A549 (cell line): ENCODE data around the gene HAUS1. TPM values are rescaled to one million over a fixed set of nuclear protein-coding genes. Genes with fewer than 3 reads are reported as not detected.

ENCODE experiments used
- ATAC-seq, 2 experiments: fragments of 200-7000 bp in 1 of 2; fragments of >200 bp in 1 of 2; cut with Nextera tagmentation in 1 of 2; cut with Tn5 transposase in 1 of 2; 3 replicates each; pipeline versions ENCODE4 v1.8.0 to v1.9.1; 2018 to 2020; ENCODE audit warnings: mild to moderate bottlenecking in 1 of 2, moderate library complexity in 1 of 2
- CTCF ChIA-PET: fragments of 300-600 bp; sonication (Branson Sonifier 250); formaldehyde crosslinking; extraction: SDS; loops from one replicate; lab custom pipeline; 2021; ENCODE audit warnings: antibody characterized with exemption, inconsistent platforms; lab: Yijun Ruan, JAX
- POLR2A ChIA-PET: fragments of 350-600 bp; formaldehyde crosslinking; extraction: SDS; loops from one replicate; lab custom pipeline; 2021; ENCODE audit warnings: antibody characterized with exemption, inconsistent platforms; lab: Yijun Ruan, JAX
- DNase-seq, 2 experiments: peaks; one replicate each; pipeline versions ENCODE4 v3.0.0 to v3.0.0-alpha.2; 2011 to 2016; ENCODE audit warnings: low read depth in 1 of 2, low spot score in 1 of 2
- FAIRE-seq: peaks from 2 replicates; lab custom pipeline; 2011; peaks lifted over from hg19 to GRCh38; lab: Jason Lieb, UNC
- H3K27ac ChIP-seq, 2 experiments: fragments of >200 bp; sonication (Bioruptor Twin); formaldehyde crosslinking; 3 replicates each; pipeline ENCODE4 v1.5.1; 2016 to 2017
- H3K4me1 ChIP-seq: fragments of >200 bp; sonication (Bioruptor Twin); formaldehyde crosslinking; 3 replicates; pipeline ENCODE4 v1.6.1; 2016
- H3K4me2 ChIP-seq: fragments of >200 bp; sonication (Bioruptor Twin); formaldehyde crosslinking; 3 replicates; pipeline ENCODE4 v1.6.1; 2016
- H3K4me3 ChIP-seq: fragments of >200 bp; sonication (Bioruptor Twin); formaldehyde crosslinking; 3 replicates; pipeline ENCODE4 v1.5.1; 2016
- H3K9me3 ChIP-seq: fragments of >200 bp; sonication (Bioruptor Twin); formaldehyde crosslinking; 3 replicates; pipeline ENCODE4 v1.6.1; 2016
- ATOH8 ChIP-seq: fragments of 250-450 bp; sonication (Bioruptor Pico); IDR thresholded peaks from 2 replicates; pipeline ENCODE4 v1.5.0; 2020; ENCODE audit warnings: low read depth, mild to moderate bottlenecking, moderate library complexity
- BCL3 ChIP-seq: fragments of >200 bp; sonication (Bioruptor Twin); formaldehyde crosslinking; IDR thresholded peaks from 3 replicates; pipeline ENCODE4 v1.6.1; 2016
- CBX2 ChIP-seq: fragments of 200-600 bp; sonication (generic); IDR thresholded peaks from 2 replicates; pipeline ENCODE4 v1.6.1; 2016; ENCODE audit warnings: low read depth, mild to moderate bottlenecking, borderline replicate concordance
- CBX8 ChIP-seq: fragments of 200-600 bp; sonication (generic); IDR thresholded peaks from 2 replicates; pipeline ENCODE4 v1.6.1; 2016
- CHD4 ChIP-seq: fragments of 200-600 bp; sonication (generic); IDR thresholded peaks from 2 replicates; pipeline ENCODE4 v1.6.1; 2016; ENCODE audit warnings: antibody characterized with exemption, mild to moderate bottlenecking, borderline replicate concordance
- E2F6 ChIP-seq: IDR thresholded peaks from 2 replicates; pipeline ENCODE4 v1.6.1; 2012; ENCODE audit warnings: low read depth, borderline replicate concordance
- EHF ChIP-seq: fragments of 250-450 bp; sonication (Bioruptor Pico); IDR thresholded peaks from 2 replicates; pipeline ENCODE4 v1.5.0; 2020; ENCODE audit warnings: mild to moderate bottlenecking
- EHMT2 ChIP-seq: fragments of 200-600 bp; sonication (generic); IDR thresholded peaks from 2 replicates; pipeline ENCODE4 v1.6.1; 2016; ENCODE audit warnings: antibody characterized with exemption, low read depth, mild to moderate bottlenecking, moderate library complexity
- EP300 ChIP-seq, 2 experiments: fragments of >200 bp; sonication (Bioruptor Twin); formaldehyde crosslinking; IDR thresholded peaks; 2 replicates in 1 of 2; 3 replicates in 1 of 2; pipeline ENCODE4 v1.6.1; 2016 to 2017
- ESRRA ChIP-seq: fragments of 150-350 bp; IDR thresholded peaks from 2 replicates; pipeline ENCODE4 v1.6.1; 2014; ENCODE audit warnings: mild to moderate bottlenecking, low read length, borderline replicate concordance
- HDAC2 ChIP-seq: fragments of 200-600 bp; sonication (generic); IDR thresholded peaks from 2 replicates; pipeline ENCODE4 v1.6.1; 2016
- HOXB5 ChIP-seq: fragments of 250-450 bp; sonication (Bioruptor Pico); IDR thresholded peaks from 2 replicates; pipeline ENCODE4 v1.5.0; 2020; ENCODE audit warnings: mild to moderate bottlenecking, moderate library complexity
- KDM1A ChIP-seq: fragments of 200-600 bp; sonication (generic); IDR thresholded peaks from 2 replicates; pipeline ENCODE4 v1.6.1; 2016; ENCODE audit warnings: low read depth, mild to moderate bottlenecking
- MAFK ChIP-seq: fragments of 450-650 bp; IDR thresholded peaks from 2 replicates; pipeline ENCODE4 v1.6.1; 2014; ENCODE audit not compliant: partially characterized antibody
- MYC ChIP-seq: IDR thresholded peaks from 2 replicates; pipeline ENCODE4 v1.6.1; 2012; ENCODE audit warnings: mild to moderate bottlenecking, inconsistent platforms, low read length, improper control_type of control experiment, borderline replicate concordance
- POLR2AphosphoS2 ChIP-seq: conservative IDR thresholded peaks from 2 replicates; pipeline ENCODE4 v1.6.1; 2012; ENCODE audit warnings: low read length, improper control_type of control experiment, inconsistent platforms
- RAD21 ChIP-seq, 2 experiments: fragments of >200 bp in 1 of 2; sonication (Bioruptor Twin) in 1 of 2; formaldehyde crosslinking in 1 of 2; IDR thresholded peaks in 1 of 2; conservative IDR thresholded peaks in 1 of 2; 2 replicates in 1 of 2; 3 replicates in 1 of 2; pipeline ENCODE4 v1.6.1; 2012 to 2018; ENCODE audit warnings: inconsistent platforms in 1 of 2
- SMC3 ChIP-seq: fragments of >200 bp; sonication (Bioruptor Twin); formaldehyde crosslinking; IDR thresholded peaks from 3 replicates; pipeline ENCODE4 v1.6.1; 2018; ENCODE audit warnings: inconsistent platforms
- SREBF2 ChIP-seq: fragments of 450-650 bp; IDR thresholded peaks from 2 replicates; pipeline ENCODE4 v1.6.1; 2014; ENCODE audit warnings: mild to moderate bottlenecking, moderate library complexity
- TFCP2L1 ChIP-seq: fragments of 250-450 bp; sonication (Bioruptor Pico); IDR thresholded peaks from 2 replicates; pipeline ENCODE4 v1.5.0; 2021; ENCODE audit warnings: mild to moderate bottlenecking
- ZC3H11A ChIP-seq: fragments of 450-650 bp; IDR thresholded peaks from 2 replicates; pipeline ENCODE4 v1.6.1; 2014; ENCODE audit warnings: antibody characterized with exemption, mild to moderate bottlenecking
- ZNF302 ChIP-seq: fragments of 250-450 bp; sonication (Bioruptor Pico); IDR thresholded peaks from 2 replicates; pipeline ENCODE4 v1.9.0; 2021; ENCODE audit warnings: inconsistent platforms, mild to moderate bottlenecking, moderate library complexity
- ZSCAN20 ChIP-seq: fragments of 250-450 bp; sonication (Bioruptor Pico); IDR thresholded peaks from 2 replicates; pipeline ENCODE4 v1.8.0; 2022; ENCODE audit warnings: mild to moderate bottlenecking, moderate library complexity
- WGBS: methylation state at CpG from one replicate; pipeline ENCODE4 v1.1.6; 2017; ENCODE audit errors: missing lambda C conversion rate; 5-methylcytosine and 5-hydroxymethylcytosine counted together
- polyA plus RNA-seq, 4 experiments: library from polyadenylated mRNA; depleted of rRNA in 3 of 4; stranded (reverse); fragments of >200 nt; fragmentation: RNase III in 1 of 4; extraction: RNeasy Plus Mini Kit Qiagen cat#74134 plus additional on column Dnase treatment in 1 of 4; gene quantifications; 2 replicates in 3 of 4; 3 replicates in 1 of 4; pipeline ENCODE4 v1.2.3, GENCODE V29; 2011 to 2017

The HAUS1 gene
- polyA plus RNA-seq, 2 of the 4 experiments (the other 2 are of a cell fraction) = 58.6 to 59.7 TPM

GRCh38 chr18:46069524-46069923 lies 34.7 kb upstream of the HAUS1 start:
- Histone ChIP-seq H3K4me1 (0 out of 3 replicates have a peak, but pooled peaks cover 3% of the 10 kb centered on the region), H3K9me3 (no peaks in the 10 kb centered on the region), H3K4me3 (no peak overlapping the region), H3K27ac (0 out of 6 replicates have a peak overlapping the region, but pooled peaks of 1 of the 2 experiments have one; percentile 34), H3K4me2 (no peak overlapping the region)
- ATAC-seq (no peak), DNase-seq (no peak), FAIRE-seq (no peak)
- POLR2A ChIA-PET = no interaction called here
- WGBS = 65% methylated on average over 4 of the region's 4 CpGs
- CTCF ChIA-PET = interaction anchor here (1.0 to 1.5 kb wide), 2 partner anchors 43 to 405 kb away, joined by 3 to 5 read pairs; no protein-coding TSS in a partner anchor
- TF ChIP-seq TFCP2L1 (CRISPR knock-in tag) (no peak), BCL3 (no peak), EHMT2 (no peak)
- TF ChIP-seq, all 56 proteins: peak for 0

GRCh38 chr18:46070232-46070631 lies 34.0 kb upstream of the HAUS1 start:
- ChIA-PET CTCF (interaction anchor here (1.0 to 1.5 kb wide), 2 partner anchors 44 to 405 kb away, joined by 3 to 5 read pairs; no protein-coding TSS in a partner anchor), POLR2A (no interaction called here)
- WGBS = 65% methylated on average over 6 of the region's 6 CpGs
- DNase-seq (no peak), FAIRE-seq (no peak), ATAC-seq (no peak)
- H3K4me2 ChIP-seq = no peak overlapping the region
- H3K9me3 ChIP-seq = no peaks in the 10 kb centered on the region
- H3K27ac ChIP-seq = 0 out of 6 replicates have a peak overlapping the region, but pooled peaks of 1 of the 2 experiments have one; percentile 34
- H3K4me1 ChIP-seq = 0 out of 3 replicates have a peak, but pooled peaks cover 3% of the 10 kb centered on the region
- H3K4me3 ChIP-seq = no peak overlapping the region
- no peak for TF ChIP-seq ZNF302 (CRISPR knock-in tag)
- TF ChIP-seq RAD21 (conservative IDR thresholded peaks at IDR 0.05 in 1 of 2, IDR thresholded peaks at IDR 0.05 in 1 of 2) = no peak
- no peak for TF ChIP-seq ZC3H11A
- TF ChIP-seq SREBF2 = no peak
- no peak for TF ChIP-seq HOXB5 (CRISPR knock-in tag)
- TF ChIP-seq, all 56 proteins: peak for 0

- 86% methylated on average over 11 of the region's 13 CpGs for WGBS
- ChIA-PET POLR2A (no interaction called here), CTCF (interaction anchor here (0.5 to 1.6 kb wide), 4 partner anchors 132 to 406 kb away, joined by 3 to 5 read pairs (median 4); no protein-coding TSS in a partner anchor)
- no peak for FAIRE-seq
- DNase-seq = no peak
- no peak overlapping the region for H3K4me2 ChIP-seq
- no peaks in the 10 kb centered on the region for H3K9me3 ChIP-seq
- TF ChIP-seq CBX8 (no peak), ZSCAN20 (CRISPR knock-in tag) (no peak), SMC3 (no peak), EP300 (IDR thresholded peaks at IDR 0.05) (no peak), ESRRA (no peak), E2F6 (no peak), EHF (CRISPR knock-in tag) (no peak), ATOH8 (CRISPR knock-in tag) (no peak), HDAC2 (no peak), MAFK (no peak), CBX2 (no peak), SREBF2 (no peak), CHD4 (no peak), MYC (no peak), ZC3H11A (no peak), POLR2AphosphoS2 (no peak), KDM1A (no peak), EHMT2 (no peak)
- 0 out of 3 replicates have a peak, but pooled peaks cover 3% of the 10 kb centered on the region for H3K4me1 ChIP-seq
- H3K27ac ChIP-seq = no peak overlapping the region
- H3K4me3 ChIP-seq = no peak overlapping the region
- no peak for ATAC-seq
Observed at GRCh38 chr18:46070815-46071652, 33.2 kb upstream of the HAUS1 start.
